Epithelial cell of proximal tubule (primary cell): ENCODE data around the gene MARK3. TPM values are rescaled to one million over a fixed set of nuclear protein-coding genes. Genes with fewer than 3 reads are reported as not detected.

Source experiments
- DNase-seq: peaks from one replicate; pipeline ENCODE4 v3.0.0-alpha.2; 2011; ENCODE audit warnings: low read depth
- H3K4me3 ChIP-seq: 2 replicates; pipeline ENCODE4 v1.5.1; 2011; ENCODE audit warnings: low read depth, mild to moderate bottlenecking, low read length
- CTCF ChIP-seq: conservative IDR thresholded peaks from 2 replicates; pipeline ENCODE4 v1.5.1; 2012; ENCODE audit warnings: low read depth, mild to moderate bottlenecking, low read length
- total RNA-seq: library from RNA; depleted of rRNA; stranded (reverse); fragments of >200 nt; gene quantifications from 2 replicates; pipeline ENCODE4 v1.2.3, GENCODE V29; 2015

Gene MARK3
- total RNA-seq, 1 donor from 2014 or later: 47.5 TPM

DNA sequence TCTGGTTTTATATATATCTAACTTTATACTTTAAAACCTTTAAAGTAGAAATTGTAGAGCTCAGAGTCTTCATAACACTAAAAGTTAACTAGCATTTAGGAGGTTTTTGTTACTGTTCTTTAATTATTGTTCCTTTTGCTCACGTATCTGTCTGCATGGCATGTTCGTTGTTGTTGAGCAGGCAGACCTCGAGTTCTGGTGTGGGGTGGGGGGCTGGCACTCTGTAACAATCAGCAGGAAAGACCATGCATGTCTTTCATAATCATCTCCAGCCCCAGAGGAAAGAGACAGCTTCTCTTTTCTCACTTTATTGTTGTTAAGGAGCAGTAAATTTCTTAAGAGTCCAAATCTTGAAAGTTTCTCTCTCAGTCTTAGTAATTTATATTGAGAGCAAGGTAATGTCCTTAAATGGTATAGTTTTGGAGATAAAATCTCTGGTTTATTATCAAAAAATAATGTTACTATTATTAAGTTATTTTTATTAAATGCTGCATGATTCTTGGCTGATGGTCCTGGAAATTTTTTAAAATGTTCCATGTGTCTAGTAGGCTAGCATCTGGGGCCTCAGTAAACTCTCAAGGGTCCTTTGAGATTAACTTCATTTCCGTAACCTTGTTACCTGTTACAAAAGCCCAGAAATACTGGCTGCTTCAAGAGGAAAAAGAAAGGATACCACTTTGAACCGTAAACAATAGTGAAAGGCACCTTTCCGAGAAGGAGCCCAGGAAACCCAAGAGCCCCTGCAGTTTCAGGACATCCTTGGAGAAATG lies 107.1 kb downstream of the MARK3 start:
- TF ChIP-seq CTCF: no peak
- no peak overlapping the region for H3K4me3 ChIP-seq
- DNase-seq: no peak

GRCh38 chr14:103495854-103496253 lies 110.6 kb downstream of the MARK3 start:
- DNase-seq: no peak
- no peak overlapping the region for H3K4me3 ChIP-seq
- no peak for TF ChIP-seq CTCF

- no peak for DNase-seq
- no peak overlapping the region for H3K4me3 ChIP-seq
- TF ChIP-seq CTCF: no peak
Observed at GRCh38 chr14:103496776-103497175, 111.6 kb downstream of the MARK3 start.

- no peak for TF ChIP-seq CTCF
- no peak overlapping the region for H3K4me3 ChIP-seq
- DNase-seq: no peak
Observed at GRCh38 chr14:103499709-103500108, 114.5 kb downstream of the MARK3 start.

DNA sequence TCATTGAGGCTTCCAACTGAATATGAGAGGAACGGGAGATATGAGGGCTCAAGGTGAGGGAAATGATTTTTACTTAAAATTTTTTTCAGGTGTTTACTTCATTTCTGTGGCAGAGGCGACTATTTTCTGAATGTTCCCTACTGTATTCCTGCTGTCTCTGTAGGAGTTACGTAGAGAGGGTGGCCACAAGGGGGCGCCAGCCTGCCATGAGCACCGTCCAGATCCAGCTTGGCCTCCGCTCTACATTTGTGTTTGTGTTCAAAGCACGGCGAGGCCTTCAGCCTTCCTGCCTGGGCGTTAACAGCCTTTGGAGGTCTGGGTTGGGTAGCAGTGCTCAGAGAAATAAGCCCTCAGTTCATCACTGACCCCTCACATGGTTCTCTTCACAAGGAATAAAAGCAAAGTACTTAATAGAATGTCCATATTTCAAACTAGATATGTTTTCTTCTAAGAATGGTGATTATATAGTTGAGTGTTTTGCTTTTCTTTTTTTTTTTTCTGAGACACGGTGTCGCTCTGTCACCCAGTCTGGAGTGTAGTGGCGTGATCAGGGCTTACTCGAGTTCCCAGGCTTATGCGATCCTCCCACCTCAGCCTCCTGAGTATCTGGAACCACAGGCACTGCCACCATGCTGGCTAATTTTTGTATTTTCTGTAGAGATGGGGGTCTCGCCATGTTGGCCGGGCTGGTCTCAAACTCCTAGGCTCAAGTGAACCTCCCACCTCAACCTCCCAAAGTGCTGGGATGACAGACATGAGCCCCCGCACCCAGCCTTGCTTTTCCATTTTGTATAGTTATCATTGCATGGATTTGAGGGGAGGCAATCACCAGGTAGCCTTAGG lies 115.2 kb downstream of the MARK3 start:
- no peak overlapping the region for H3K4me3 ChIP-seq
- DNase-seq: no peak
- TF ChIP-seq CTCF: peak; percentile 97

DNA sequence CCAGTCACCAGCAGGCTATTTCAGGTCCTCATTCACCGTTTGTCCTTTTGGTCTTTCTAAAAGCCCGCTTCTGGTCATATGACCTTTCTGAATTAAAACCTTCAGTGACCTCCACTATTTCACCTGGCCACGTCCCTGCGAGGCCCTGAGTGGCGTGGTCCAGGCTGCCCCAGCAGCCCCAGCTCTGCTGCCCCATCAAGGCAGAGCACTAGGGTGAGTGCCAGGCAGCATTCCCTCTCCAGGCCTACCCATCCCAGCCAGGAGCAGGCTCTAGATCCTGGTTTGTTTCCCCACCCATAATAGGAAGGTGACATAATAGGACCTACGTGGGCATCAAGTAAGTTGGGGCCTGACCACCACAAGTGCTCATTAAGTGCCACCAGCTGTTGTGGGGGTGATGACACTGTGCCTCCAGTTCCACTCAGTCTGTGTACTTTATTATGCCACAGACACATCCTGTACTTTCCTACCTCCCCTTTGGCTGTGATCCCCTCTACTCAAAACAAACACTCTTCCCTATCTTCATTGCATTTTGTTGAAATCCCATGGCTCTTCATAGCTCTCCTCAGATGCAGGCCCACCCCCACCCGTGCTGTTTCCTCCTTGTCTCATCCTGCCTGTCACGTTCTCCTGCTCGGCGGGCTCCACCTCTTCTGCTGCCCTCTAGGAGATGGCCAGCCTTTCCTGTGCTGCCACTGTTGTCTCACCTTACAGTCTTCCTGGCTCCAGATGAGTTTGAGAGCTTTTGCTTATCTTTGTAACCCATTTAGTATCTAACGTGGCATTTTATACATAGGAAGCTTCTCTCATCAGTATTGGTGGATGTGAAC lies 116.0 kb downstream of the MARK3 start:
- no peak overlapping the region for H3K4me3 ChIP-seq
- TF ChIP-seq CTCF: no peak
- no peak for DNase-seq
